ENCODE results near the gene TRAPPC2L.
"Not testable (repeated sequence)": the region's sequence is repeated elsewhere in the genome, so short reads cannot be mapped to it uniquely, and the experiment has no call there.

The TRAPPC2L gene

GRCh38 chr16:88893127-88893968 lies 36.4 kb downstream of the TRAPPC2L start:
- Histone ChIP-seq H3K27me3 (replicated peaks; ENCODE audit: control insufficient read depth, insufficient read depth, low read length) (no peaks in the 10 kb centered on the region), H3K36me3 (ENCODE audit: control insufficient read depth, insufficient read depth, low read length) (peaks cover 23% of the 10 kb centered on the region), H3K4me3 (replicated peaks; ENCODE audit: low read depth, low read length) (no peak overlapping the region)
- DNase-seq (ENCODE audit: extremely low read depth, insufficient read length): no peak
- TF ChIP-seq CTCF (IDR thresholded peaks at IDR 0.05; ENCODE audit: insufficient read depth, low read length, poor library complexity, severe bottlenecking): no peak

GRCh38 chr16:88894266-88894665 lies 37.3 kb downstream of the TRAPPC2L start:
- peaks cover 23% of the 10 kb centered on the region for H3K36me3 ChIP-seq (ENCODE audit: control insufficient read depth, insufficient read depth, low read length)
- not testable (repeated sequence) for H3K27me3 ChIP-seq (replicated peaks; ENCODE audit: control insufficient read depth, insufficient read depth, low read length); DNase-seq (ENCODE audit: extremely low read depth, insufficient read length); H3K4me3 ChIP-seq (replicated peaks; ENCODE audit: low read depth, low read length)

- H3K4me3 ChIP-seq (replicated peaks; ENCODE audit: low read depth, low read length): no peak overlapping the region
- DNase-seq (ENCODE audit: extremely low read depth, insufficient read length): no peak
- H3K36me3 ChIP-seq (ENCODE audit: control insufficient read depth, insufficient read depth, low read length): peaks cover 25% of the 10 kb centered on the region
- no peaks in the 10 kb centered on the region for H3K27me3 ChIP-seq (replicated peaks; ENCODE audit: control insufficient read depth, insufficient read depth, low read length)
- no peak for TF ChIP-seq CTCF (IDR thresholded peaks at IDR 0.05; ENCODE audit: insufficient read depth, low read length, poor library complexity, severe bottlenecking)
Observed at GRCh38 chr16:88894681-88895300, 37.9 kb downstream of the TRAPPC2L start.

GRCh38 chr16:88895335-88895734 lies 38.4 kb downstream of the TRAPPC2L start:
- Histone ChIP-seq H3K36me3 (ENCODE audit: control insufficient read depth, insufficient read depth, low read length) (peaks cover 22% of the 10 kb centered on the region), H3K4me3 (replicated peaks; ENCODE audit: low read depth, low read length) (no peak overlapping the region), H3K27me3 (replicated peaks; ENCODE audit: control insufficient read depth, insufficient read depth, low read length) (no peaks in the 10 kb centered on the region)
- no peak for TF ChIP-seq CTCF (IDR thresholded peaks at IDR 0.05; ENCODE audit: insufficient read depth, low read length, poor library complexity, severe bottlenecking)
- no peak for DNase-seq (ENCODE audit: extremely low read depth, insufficient read length)

GRCh38 chr16:88896238-88897070 lies 39.5 kb downstream of the TRAPPC2L start:
- DNase-seq (ENCODE audit: extremely low read depth, insufficient read length): no peak
- H3K4me3 ChIP-seq (replicated peaks; ENCODE audit: low read depth, low read length): no peak overlapping the region
- H3K36me3 ChIP-seq (ENCODE audit: control insufficient read depth, insufficient read depth, low read length): peaks cover 25% of the 10 kb centered on the region
- no peak for TF ChIP-seq CTCF (IDR thresholded peaks at IDR 0.05; ENCODE audit: insufficient read depth, low read length, poor library complexity, severe bottlenecking)
- H3K27me3 ChIP-seq (replicated peaks; ENCODE audit: control insufficient read depth, insufficient read depth, low read length): no peaks in the 10 kb centered on the region
